Activated naive CD4-positive, alpha-beta T cell treated with Interleukin-2 at 50 U/mL for 16 hours (primary cell): ENCODE measurements around the gene STARD7.

ENCODE experiments used
- DNase-seq: peaks from one replicate; pipeline ENCODE4 v3.0.0-alpha.2; 2020

STARD7 gene

DNA sequence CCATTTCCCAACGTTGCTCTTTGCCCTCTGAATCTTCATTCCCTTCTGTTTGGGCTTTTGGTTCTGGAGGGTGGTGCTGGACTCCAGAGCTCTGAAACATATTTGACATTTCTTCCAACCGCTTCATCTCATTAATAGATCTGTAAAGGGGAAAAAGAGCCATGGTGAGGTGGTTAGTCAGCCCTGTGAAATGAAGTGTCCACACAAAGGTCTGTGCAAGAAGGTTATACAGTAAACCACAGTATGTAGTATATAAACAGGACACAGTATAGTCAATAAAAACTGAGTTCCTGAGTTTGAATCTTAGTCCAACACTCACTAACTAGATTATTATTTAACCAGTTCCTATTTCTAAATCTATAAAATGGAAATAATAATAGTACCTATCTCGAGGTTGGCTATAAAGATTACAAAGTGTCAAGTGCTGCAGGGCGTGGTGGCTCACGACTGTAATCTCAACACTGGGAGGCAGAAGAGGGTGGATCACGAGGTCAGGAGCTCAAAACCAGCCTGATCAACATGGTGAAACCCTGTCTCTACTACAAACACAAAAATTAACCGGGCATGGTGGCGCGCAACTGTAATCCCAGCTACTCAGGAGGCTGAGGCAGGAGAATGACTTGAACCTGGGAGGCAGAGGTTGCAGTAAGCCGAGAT, 13.1 kb downstream of the STARD7 start:
- no peak for DNase-seq

DNA sequence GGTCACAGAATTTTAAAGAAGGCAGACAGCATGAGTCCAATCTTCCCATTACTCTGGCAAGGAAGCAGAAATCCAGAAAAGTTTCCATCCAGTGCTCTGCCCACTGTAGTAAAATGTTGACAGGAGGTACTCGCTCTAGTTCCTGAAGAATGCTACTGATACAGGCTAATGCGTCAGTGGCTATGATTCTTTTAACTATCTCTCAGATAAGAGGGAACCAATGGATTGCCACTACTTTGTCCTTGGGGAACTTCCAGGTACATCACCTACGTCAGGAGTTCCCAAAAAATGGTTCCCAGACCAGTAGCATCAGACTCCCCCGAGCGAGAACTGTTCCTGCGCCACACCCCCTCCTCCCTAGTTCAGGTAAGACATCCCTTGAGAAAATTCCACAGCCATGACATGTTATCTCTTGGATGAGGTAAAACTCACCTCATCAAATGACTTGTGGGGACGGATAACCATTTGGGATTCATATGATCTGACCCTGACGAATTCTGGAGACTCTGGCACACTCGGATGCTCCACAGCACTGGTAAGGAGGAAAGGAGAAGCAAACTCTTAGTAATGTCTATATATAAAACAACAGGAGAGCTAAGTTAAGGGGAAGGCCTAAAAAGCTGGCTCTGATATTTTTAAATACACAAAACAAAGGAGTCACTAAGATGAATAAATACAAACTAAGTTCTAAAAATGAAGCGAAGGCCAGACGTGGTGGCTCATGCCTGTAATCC, 16.5 kb downstream of the STARD7 start:
- DNase-seq = no peak

DNA sequence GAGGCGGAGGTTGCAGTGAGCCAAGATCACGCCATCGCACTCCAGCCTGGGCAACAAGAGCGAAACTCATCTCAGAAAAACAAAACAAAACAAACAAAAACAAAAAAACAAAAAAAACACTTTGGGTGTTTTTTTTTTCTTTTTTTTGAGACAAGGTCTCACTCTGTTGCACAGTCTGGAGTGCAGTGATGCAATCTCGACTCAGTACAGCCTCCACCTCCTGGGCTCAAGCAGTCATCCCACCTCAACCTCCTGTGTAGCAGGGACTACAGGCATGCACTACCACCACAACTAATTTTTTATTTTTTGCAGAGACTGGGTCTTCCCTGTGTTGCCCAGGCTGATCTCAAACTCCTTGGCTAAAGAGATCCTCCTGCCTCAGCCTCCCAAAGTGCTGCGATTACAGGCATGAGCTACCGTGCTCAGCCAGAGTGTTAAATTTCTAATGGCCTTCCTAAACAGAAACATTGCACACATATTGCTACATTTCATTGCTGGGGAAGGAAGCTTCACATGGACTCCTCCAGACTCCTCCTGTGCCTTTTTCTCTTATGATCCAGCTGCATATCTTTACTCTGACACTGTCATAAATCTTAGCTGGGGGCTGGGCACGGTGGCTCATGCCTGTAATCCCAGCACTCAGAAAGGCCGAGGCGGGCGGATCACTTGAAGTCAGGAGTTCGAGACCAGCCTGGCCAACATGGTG, 19.7 kb downstream of the STARD7 start:
- no peak for DNase-seq

DNA sequence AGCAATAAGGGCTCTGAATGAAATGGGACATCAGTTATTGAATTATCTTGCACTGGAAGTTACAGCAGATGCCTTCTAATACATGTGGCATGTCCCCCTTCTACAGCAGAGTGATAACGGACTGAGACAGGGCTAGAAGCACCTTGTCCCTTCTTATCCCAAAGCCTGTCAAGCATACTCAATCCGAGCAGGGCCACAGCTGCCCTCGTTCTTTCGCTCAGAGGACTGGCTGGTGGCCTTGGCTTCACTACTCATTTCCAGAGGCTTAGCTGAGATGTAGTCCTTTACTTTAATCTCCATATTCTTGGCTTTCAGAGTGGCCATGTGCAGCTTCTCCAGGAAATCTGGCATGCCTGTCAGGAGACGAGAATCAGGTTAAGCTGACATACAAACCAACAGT, 22.1 kb downstream of the STARD7 start:
- no peak for DNase-seq

DNA sequence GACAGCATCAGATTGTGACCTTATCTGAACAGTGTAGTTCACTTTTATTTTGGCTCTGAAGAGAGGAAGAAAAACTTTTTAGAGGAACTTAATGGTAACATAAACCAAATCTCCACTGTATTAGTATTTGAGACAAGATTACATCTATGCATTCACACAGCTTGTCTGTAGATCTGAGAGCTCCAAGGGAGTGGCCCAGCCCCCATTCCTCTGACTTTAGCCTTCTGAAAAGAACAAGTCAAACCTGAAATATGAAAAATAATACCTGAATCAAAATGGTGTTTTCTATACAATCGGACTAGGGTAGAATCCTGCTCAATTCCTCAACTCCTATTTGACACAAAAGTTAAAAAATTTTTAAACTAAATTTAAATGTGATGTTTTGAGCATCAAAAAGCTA, 23.1 kb downstream of the STARD7 start:
- no peak for DNase-seq

DNA sequence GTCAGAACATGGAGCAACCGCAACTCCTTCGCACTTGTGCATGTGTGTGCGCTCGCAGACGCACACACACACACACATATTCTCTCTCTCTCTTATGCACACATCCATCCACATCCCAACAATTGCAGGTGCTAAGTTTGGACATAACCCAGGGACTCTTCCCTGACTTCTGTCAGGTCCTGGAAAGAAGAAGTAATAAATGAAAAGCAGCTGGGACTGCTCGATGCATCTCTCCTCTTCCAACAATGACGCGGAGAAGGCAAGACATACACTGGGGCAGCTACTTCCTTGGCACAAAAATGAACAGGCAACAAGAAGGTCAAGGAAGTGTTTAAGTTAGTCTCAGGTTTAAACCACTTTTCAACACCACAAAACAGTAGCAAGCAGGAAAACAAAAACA, 23.6 kb downstream of the STARD7 start:
- no peak for DNase-seq

DNA sequence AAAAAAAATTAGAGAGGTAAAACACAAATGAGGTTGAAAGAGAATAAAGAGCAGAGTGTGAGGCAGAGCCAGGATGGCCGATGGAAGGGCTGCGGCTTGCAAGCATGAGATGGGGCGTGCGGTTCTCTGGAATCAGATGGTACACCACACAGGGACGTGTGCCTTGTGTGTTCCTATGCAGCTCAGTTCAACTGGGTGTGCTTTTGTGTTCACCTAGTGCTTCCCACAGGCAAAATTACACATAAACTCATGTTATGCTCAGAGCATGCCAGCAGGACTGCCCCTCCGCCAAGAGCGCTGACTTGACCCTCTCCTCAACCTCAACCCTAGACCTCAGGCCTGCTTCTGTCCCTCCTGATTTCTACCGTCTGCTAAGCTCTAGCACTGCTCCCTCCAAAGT, 24.4 kb downstream of the STARD7 start:
- DNase-seq = no peak

DNA sequence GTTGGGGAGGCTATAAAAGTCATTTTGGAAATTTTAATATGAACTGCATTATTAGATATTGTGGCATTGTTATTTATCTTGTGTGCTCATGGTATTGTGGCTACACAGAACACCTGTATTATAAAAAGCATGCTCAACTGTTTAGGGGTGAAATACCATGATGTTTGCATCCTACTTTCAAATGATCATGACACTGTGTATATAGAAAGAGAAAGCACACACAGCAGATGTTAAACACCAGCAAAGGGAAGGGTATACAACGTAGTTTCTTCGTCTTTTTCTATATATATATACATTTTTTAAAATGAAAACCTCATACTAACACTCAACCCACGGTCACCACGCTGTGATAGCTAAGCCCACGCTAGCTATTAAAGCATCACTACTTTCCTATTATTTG, 27.1 kb downstream of the STARD7 start:
- no peak for DNase-seq

DNA sequence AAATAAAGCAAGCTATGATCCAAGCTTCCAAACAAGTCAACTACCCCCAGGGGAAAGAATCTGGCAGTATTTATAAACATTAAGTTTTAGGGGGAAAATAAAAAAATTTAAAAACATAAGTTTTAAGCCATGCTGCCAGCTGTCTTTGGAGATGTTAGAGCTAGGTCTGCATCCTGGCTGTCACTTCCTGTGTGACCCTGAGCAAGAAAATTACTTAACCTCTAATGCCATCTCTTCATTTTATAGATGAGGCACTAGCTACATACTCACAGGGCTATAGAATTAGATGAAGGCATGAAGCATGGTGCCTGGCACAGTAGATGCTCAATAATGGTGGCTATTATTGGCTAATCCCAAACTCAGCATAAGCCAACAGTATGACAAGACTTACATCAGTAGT, 28.1 kb downstream of the STARD7 start:
- DNase-seq = no peak

DNA sequence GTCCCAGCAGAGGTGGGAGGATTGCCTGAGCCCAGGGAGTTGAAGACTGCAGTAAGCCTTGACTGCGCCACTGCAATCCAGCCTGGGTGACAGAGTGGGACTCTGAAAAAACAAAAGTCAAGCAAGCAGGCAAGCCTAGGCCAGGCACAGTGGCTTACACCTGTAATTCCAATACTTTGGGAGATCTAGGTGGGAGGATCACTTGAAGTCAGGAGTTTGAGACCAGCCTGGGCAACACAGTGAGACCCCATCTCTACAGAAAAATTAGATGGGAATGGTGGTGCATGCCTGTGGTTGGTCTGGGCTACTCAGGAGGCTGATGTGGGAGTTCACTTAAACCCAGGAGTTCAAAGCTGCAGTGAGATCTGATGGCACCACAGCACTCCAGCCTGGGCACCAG, 28.6 kb downstream of the STARD7 start:
- no peak for DNase-seq

DNA sequence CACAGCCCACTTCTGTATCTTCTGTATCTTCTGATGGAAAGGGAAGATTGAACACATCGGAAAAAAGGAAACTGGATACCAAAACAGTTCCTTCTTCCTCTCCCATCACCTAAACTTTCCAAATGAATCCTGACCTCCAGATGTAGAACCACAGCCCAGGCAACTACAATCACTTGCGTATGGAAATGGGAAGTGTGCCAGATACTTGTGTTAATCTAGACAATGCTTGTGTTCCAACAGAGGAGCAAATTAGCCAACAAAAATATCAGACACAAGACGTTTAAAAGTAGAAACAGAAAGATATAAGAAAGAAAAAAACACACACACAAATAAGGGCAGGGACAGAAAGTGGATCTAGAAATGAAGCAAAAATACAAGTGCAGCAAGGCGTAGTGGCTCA, 32.0 kb downstream of the STARD7 start:
- DNase-seq = no peak

DNA sequence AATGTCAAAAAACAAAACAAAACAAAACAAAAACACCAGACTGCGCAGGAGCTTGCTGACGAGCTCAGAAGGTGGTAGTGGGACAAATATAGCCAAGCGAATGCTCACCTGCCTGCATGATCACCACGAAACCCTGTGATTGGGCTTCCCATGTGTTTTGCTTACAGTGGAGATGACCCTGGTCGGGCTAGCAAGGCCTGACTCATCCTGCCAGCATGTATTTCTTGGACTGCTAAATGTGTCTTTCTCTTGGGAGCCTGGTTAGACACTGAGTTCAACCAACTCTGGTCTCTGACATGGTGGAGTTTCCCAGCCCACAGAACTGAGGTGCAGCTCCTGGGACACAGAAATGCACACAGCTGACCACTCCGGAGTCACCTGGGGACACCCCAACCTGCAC, 32.7 kb downstream of the STARD7 start:
- no peak for DNase-seq

DNA sequence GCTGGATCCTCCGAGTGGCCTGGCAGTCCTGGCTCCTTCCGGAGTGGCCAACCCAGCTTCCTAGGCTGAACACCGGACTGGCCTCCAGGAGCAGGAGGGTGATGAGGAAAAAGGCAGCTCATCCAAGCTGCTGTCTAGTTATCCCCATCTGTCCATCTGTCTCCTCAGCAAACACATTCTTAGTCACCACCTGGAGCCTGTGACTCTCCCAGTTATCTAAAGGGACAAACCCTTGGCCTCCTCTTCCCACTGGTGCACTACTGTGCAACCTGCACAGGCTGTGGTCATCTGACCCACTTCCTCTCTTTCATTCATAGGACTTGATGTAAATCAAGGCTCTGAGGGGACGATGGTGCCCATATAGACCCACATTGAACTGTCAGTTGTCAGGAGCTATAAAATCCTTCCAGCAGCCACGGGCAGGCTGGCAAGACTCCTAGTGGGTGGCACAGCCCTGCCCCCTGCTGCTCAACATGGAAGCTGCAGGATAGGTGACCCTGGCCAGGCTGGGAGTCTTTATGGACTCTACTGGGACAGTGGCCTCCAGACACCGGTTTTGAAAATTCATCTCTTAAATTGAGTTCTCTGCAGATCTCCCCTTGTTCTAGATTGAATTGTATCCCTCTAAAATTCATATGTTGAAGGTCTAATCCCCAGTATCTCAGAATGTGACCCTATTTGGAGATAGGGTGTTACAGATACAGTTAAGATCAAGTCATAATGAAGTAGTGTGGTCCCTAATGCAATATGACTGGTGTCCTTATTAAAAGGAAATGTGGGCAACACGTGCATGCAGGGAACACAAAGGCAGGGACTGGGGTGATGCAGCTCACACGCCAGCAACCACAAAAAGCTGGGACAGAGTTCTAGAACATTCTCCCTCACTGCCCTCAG, 34.1 kb downstream of the STARD7 start:
- peak; percentile 87 for DNase-seq

DNA sequence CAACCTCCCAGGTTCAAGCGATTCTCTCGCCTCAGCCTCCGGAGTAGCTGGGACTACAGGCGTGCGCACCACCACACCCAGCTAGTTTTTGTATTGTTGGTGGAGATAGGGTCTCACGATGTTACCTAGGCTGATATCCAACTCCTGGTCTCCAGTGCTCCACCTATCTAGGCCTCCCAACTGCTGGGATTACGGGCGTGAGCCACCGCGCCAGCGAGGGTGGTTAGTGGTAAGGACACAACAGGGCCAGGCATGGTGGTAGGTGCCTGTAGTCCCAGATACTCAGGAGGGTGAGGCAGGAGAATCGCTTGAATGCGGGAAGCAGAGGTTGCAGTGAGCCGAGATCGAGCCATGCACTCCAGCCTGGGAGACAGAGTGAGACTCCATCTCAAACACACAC, 36.8 kb downstream of the STARD7 start:
- DNase-seq = no peak

DNA sequence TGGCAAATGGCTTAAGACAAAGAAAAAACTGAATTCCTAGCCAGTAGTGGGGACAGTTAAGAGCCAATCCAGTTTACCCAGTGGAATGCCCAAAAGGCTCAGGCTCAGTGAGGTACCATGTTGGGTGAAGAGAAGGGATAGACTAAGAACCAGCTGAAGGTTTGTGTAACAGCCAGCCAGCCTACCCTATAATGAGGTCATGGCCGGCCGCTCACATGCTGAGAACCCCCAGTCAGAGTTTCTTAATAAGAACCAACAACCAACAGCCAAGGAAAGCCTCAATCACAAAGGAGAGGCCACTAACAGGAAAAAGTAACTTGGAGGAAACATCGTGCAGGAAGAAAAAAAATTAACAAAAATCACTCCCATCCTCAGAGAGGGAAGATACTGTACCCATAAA, 38.0 kb downstream of the STARD7 start:
- no peak for DNase-seq

DNA sequence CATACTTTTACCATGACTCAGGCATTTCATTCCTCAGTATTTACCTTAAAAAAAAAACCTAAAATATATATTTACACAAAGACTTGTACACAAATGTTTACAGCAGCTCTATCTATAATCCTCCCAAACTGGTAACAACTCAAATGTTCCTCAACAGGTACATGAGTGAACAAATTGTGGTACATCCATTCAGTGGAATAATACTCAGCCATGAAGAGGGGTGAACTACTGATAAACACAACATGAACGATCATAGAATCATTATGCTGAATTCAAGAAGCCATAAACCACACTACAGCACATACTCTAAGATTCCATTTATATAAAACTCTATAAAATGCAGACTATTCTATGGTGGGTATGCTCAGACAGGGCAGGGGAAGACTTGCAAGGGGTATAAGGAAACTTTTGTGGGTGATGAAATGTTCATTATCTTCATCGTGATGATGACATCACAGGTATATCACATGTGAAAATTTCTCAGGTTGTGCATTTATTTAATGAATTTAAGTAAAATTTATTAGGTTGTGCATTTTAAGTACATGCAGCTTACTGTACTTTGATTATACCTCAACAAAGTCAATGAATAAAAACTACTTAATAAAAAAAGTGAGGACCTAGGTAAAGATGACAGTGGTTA, 38.6 kb downstream of the STARD7 start:
- no peak for DNase-seq

DNA sequence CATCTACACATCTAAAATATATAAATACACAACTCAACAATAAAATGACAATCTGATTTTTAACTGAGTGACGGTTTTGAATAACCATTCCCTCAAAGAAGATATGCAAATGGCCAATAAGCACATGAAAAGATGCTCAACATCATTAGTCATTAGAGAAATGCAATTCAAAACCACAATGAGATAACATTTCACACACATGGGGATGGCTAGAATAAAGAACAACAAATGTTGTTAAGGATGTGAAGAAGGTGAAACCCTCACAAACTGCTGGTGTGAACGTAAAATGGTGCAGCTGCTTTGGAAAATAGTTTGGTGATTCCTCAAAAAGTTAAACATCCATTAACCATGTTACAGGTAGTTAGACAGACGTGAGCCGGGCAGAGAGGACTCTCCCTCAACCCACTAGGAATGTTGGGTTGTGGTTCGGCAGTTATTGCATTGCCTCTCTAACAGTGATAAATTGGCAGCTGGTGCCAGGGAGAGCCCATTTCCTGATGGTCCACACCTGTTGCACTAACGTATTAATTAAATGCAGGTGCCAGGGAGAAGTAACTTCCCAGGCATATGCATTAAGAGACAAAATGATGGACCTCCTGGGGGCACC, 41.1 kb downstream of the STARD7 start:
- no peak for DNase-seq

DNA sequence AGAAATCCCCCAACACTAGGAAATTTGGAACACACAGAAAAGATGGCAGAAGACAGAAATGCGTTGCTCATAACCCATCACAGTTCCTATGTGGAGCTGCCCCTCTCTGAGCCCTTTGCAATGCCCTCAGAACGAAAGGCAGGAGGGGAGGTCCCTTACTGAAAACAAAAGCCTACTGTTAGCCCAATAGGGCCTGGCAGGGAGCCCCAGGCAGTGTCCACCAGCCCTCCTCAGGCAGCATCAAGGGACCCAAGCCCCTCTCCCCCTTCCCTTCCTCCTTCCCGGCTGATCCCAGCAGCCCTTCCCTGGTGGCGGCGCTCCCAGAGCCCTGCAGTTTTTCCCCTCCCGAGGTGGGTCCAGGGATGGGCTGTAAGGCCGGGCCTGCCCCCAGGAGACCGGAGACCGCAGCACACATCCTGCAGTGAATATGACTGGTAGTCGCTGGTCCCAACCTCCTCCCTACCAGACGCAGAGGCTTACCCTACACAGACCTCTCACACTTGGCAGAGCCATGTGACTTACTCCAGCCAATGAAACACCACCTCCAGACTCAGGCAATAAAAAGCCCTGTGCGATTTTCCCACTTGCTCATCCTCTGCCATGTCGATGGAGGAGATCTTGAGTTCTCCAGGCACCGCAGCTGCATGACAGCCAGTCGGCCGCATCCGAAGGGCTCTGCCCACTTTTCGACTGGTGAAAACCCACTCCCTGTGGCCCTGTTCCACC, 44.0 kb downstream of the STARD7 start:
- DNase-seq = peak; percentile 63

DNA sequence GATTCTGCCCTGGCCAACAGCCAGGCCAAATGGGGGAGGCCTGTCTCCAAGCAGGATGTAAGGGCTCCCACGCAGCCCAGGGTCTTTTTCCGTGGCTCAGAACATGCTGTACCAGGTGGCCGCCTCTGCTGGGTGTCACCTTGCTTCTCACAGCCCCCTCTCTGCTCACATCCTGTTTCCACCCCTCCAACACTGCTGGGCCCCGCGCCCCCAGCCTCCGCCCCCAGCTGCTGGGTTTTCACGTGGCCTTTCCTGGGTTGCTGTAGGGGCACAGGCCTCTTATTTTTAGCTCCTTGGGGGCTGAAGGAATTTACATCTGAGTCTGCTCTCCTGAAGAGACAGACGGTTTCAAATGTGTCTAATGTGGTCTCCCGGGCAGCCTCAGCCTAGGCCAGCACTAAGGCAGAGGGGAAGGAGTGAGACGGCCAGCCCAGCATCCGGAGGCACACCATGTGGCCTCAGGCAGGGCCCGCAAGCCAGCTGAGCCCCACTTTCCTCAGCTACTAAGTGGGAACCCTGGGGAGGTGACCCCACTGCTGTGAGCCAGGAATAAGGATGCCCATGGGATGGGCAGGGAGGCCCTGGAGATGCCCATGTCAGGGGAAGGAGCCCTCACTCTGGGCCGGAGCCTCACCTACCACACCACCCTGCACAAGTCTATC, 44.7 kb downstream of the STARD7 start:
- peak; percentile 83 for DNase-seq

DNA sequence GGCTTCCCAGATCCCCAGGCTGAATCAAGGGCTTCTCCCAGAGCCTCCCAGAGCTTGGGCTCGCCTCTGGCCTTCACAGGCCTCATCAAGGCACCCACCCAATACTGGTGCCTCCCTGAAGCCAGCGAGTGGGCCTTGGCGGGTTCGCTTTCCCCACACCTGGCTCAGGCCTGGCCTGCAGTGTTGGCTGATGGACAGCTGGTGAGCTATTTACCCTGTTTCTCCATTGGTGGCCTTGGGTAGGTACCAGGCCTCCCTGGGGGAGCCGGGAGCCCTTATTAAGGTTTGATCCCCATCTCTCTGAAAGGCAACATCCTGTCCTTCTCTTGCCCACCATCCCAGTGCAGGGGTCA, 45.2 kb downstream of the STARD7 start:
- DNase-seq = no peak

DNA sequence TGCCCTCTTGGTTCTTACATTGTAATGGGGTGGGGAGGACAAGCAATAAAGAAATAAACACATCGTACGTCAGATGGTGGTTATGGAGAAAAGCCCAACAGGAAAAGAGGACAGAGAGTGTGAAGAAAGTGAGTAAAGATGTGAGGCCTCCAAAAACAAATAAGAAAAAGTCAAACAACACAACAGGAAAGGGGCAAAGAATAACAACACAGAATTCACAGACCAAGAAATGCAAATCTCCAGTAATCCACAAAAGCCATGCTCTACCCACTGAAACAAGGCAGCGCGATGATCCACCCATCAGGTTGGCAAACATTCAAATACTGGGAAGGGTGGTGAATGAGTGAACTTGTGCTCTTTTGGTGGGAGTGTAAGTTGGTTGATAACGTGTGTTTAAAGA, 46.7 kb downstream of the STARD7 start:
- no peak for DNase-seq
